ENCODE data around the gene CASK.
"Not testable (repeated sequence)": the region's sequence is repeated elsewhere in the genome, so short reads cannot be mapped to it uniquely, and the experiment has no call there.

CASK gene

GRCh38 chrX:41548411-41548810 is 374.9 kb downstream of the CASK start:
- DNase-seq: no peak

DNA sequence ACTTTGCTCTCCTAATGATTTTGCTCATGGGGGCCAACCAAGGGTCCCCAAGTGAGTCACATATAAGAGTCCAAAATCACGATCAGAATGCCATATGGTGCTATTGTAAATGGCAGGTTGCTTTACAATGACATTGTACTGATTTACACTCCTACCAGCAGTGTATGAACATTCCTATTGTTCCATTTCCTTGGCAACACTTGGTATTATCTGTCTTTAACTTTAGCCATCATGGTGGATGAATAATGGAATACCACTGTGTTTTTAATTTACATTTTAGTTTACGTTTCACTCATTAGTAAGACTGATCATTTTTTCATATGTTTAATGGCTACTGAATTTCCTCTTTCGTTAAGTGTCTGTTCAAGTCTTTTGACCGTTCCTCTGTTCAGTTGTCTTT is 379.7 kb downstream of the CASK start:
- DNase-seq: no peak

- no peak for DNase-seq
Observed at GRCh38 chrX:41543025-41543424, 380.3 kb downstream of the CASK start.

GRCh38 chrX:41542536-41542935 is 380.8 kb downstream of the CASK start:
- no peak for DNase-seq

GRCh38 chrX:41542135-41542534 is 381.2 kb downstream of the CASK start:
- peak; percentile 25 for DNase-seq

GRCh38 chrX:41541386-41541785 is 382.0 kb downstream of the CASK start:
- DNase-seq: peak; percentile 8

DNA sequence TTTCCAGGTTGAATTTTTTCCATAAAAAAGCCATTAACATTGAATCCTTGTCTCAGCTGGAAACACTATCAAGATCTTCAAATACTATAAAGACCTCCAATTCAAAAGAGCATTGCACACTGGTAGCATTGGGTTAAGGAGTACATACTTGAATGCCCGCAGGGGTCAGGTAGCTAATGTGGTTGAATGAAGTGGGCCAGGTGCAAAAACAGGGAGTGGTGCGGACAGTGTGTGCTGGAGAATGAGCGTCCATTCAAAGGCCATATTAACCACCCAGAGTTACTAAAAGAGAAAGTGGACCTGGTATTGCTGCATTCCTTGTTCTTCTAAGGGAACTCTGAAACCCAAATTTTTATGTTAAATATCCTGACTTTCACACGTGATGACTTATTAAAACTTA is 384.6 kb downstream of the CASK start:
- no peak for DNase-seq

- no peak for DNase-seq
Observed at GRCh38 chrX:41530085-41530484, 393.3 kb downstream of the CASK start.

GRCh38 chrX:41529221-41529620 is 394.1 kb downstream of the CASK start:
- no peak for DNase-seq

- no peak for DNase-seq
Observed at GRCh38 chrX:41528784-41529183, 394.6 kb downstream of the CASK start.

DNA sequence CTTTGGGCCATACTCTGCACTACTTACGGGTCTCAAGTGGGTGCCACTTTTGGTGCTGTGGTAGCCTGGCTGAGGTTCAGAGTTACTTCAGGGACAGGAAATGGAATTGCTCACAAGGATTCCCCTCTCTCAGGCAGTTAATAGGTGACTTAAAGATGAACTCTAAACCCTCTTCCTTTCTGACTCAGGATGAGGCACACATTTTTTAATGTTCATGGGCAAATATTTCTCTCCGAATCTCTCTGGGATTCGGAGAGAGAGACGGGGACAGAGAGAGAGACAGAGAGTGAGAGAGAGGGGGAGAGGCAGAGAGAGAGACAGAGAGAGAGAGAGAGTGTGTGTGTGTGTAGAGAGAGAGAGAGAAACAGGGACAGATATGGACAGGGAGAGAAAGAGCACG is 396.4 kb downstream of the CASK start:
- DNase-seq: peak; percentile 74

GRCh38 chrX:41526271-41526670 is 397.1 kb downstream of the CASK start:
- DNase-seq: no peak

- no peak for DNase-seq
Observed at GRCh38 chrX:41522671-41523070, 400.7 kb downstream of the CASK start.

DNA sequence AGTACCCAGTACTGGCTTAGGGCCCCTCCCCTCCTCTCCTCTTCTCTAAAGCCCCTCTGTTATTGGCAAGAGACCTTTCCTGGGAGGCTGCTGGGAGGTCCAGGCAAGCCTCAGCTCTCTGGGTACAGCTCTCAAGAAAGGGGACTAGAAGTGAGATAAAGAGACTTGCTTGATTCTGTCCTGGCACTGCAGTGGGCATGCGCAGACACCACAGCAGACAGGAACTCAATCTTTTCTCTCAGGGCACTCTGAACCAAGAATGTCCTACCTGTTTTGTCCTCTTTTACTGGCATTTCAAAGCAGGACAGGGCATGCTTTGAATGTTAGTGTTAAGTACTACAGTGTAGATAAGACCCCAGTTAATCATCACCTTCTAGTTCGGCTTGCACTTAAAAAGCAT is 401.3 kb downstream of the CASK start:
- DNase-seq: no peak

GRCh38 chrX:41519468-41519867 is 403.9 kb downstream of the CASK start:
- DNase-seq: no peak

GRCh38 chrX:41518841-41519220 is 404.5 kb downstream of the CASK start:
- peak; percentile 18 for DNase-seq

DNA sequence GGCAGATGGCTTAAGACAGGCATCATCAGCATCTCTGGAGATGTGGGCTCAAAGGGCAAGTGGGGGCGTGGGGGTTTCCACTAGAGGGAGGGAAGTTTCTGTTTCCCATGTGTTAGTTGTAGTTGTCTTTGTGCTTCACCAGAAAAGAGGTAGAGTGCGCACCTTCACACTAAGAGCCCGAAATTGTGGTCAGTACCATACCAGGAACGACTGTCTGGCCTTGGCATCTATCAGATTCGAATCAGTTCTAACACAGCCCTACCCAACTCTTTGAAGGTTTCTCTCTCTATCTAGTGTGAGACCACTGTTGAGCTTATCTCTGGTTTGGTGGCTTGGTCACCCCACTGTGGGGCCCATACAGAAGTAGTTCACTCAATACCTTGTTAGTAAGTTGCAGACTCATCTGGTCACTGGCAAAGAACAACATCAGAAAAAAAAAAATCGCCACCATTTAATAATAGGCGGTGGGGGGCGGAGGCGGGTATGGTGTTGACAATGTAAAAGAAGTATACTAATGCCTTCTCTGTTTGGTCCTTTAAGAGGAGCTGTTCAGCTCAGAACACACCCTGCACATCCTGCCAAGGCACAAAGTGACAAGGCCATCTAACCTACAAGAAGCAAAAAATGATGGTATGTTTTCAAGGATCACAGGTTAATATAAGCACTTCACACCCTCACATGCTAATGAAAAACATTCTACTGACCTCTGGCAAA is 405.1 kb downstream of the CASK start:
- no peak for DNase-seq

GRCh38 chrX:41516999-41517765 is 406.2 kb downstream of the CASK start:
- no peak for DNase-seq

GRCh38 chrX:41516456-41516855 is 406.9 kb downstream of the CASK start:
- no peak for DNase-seq

DNA sequence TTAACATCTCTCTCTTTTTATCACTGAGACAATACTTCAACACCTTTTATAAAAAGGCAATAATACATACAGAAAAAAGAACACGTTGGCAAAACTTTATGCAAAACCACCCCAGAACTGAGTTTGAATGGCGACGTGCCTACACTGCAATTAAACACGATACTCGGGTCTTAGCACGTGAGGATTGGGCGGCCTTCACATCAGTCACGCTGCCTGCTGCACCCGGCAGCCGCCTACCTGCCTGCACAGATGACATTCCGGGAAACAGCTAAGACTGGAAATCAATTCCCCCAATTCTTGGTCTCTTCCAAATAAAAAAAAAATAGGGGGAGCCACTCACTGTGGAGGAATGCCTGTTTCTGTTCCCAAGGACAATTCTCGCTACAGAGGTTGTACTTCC is 408.0 kb downstream of the CASK start:
- no peak for DNase-seq

GRCh38 chrX:41514179-41514578 is 409.2 kb downstream of the CASK start:
- no peak for DNase-seq

DNA sequence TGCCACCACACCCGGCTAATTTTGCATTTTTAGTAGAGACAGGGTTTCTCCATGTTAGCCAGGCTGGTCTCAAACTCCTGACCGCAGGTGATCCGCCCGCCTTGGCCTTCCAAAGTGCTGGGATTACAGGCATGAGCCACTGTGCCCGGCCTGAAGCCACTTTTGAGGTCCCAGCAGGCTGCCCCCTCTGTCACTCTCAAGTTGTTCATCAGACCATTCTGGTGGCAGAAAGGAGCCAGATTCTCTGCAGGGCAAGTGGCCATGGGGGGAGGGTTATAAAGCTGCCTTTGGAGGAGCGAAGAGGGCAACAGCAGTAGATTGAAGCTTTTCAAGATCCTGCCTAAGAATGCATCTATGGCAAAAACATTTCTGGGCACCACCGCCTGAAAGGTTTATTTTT is 410.5 kb downstream of the CASK start:
- DNase-seq: not testable (repeated sequence)

GRCh38 chrX:41512394-41512793 is 411.0 kb downstream of the CASK start:
- no peak for DNase-seq

DNA sequence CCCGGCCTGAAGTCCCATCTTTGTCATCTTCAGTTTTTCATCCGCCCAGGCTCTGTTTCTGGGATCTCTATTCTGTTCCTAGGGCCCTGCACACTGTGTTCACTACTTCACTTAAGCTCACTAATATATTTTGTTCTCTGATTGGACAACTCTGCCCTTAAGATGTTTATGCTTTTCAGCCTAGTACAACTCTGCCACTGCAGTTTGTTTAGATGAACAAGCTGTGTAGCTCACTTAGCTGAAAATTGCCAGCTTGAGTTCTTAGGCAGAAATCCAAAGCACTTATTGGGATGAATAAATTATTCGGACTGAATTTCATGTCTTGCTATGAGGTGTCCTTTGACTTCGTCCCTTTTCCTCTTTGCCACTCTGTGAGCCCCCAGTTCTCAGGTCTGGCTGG is 415.4 kb downstream of the CASK start:
- DNase-seq: no peak

DNA sequence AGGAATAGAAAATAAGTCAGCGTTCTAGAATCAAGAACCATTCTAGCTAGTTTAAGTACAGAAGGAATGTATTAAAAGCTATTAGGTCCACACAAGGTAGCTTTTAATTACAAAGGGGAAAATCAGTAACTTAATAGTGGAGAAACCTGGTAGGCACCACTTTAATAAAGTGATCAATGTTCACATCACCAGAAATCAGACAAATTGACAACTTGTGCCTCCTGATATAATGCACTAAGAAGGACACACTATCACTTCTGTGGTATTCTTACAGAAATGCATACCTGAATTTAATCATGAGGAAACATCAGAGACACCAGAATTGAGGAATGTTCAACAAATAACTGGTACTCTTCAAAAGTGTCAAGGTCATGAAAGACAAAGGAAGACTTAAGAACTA is 421.4 kb downstream of the CASK start:
- DNase-seq: no peak
